ENCODE data around the gene HS6ST3. TPM values are rescaled to one million over a fixed set of nuclear protein-coding genes. Genes with fewer than 3 reads are reported as not detected.

HS6ST3 gene
- total RNA-seq, 1 donor from 2014 or later = 1.3 TPM

GRCh38 chr13:96816261-96816660 lies 726.4 kb downstream of the HS6ST3 start:
- no peak for TF ChIP-seq CTCF (IDR thresholded peaks at IDR 0.05; ENCODE audit: partially characterized antibody, unreplicated experiment)
- Mint-ChIP-seq H3K4me3 (ENCODE audit: unreplicated experiment) (no peak overlapping the region), H3K36me3 (ENCODE audit: unreplicated experiment) (no peaks in the 10 kb centered on the region), H3K27me3 (ENCODE audit: unreplicated experiment) (no peaks in the 10 kb centered on the region), H3K9me3 (ENCODE audit: unreplicated experiment) (peaks cover 1% of the 10 kb centered on the region), H3K4me1 (ENCODE audit: low read depth, unreplicated experiment) (peaks cover 5% of the 10 kb centered on the region), H3K27ac (ENCODE audit: unreplicated experiment) (no peak overlapping the region)
- no peak for DNase-seq

DNA sequence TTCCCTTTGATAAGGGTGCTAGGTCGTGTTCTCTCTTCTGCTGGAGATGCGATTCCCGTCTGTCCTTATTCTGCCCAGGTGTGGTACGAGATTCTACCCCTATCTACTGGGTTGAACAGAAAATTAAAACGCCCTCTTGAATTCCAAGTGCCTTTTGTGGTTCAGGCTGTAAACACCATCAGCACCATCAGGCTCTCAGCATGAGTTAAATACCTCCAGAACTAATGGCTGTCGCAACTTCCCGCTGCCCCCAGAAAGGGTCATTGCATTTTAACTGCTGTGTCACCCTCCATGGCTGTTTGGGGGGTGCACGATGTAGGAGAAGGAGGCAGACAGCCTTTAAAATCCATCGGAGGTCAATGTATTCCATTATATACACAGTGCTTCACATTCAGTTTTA lies 727.0 kb downstream of the HS6ST3 start:
- peaks cover 5% of the 10 kb centered on the region for H3K4me1 Mint-ChIP-seq (ENCODE audit: low read depth, unreplicated experiment)
- no peak for TF ChIP-seq CTCF (IDR thresholded peaks at IDR 0.05; ENCODE audit: partially characterized antibody, unreplicated experiment)
- no peak overlapping the region for H3K27ac Mint-ChIP-seq (ENCODE audit: unreplicated experiment)
- no peaks in the 10 kb centered on the region for H3K27me3 Mint-ChIP-seq (ENCODE audit: unreplicated experiment)
- no peaks in the 10 kb centered on the region for H3K36me3 Mint-ChIP-seq (ENCODE audit: unreplicated experiment)
- peaks cover 1% of the 10 kb centered on the region for H3K9me3 Mint-ChIP-seq (ENCODE audit: unreplicated experiment)
- no peak overlapping the region for H3K4me3 Mint-ChIP-seq (ENCODE audit: unreplicated experiment)
- no peak for DNase-seq

- peaks cover 5% of the 10 kb centered on the region for H3K4me1 Mint-ChIP-seq (ENCODE audit: low read depth, unreplicated experiment)
Observed at GRCh38 chr13:96817336-96817941, 727.5 kb downstream of the HS6ST3 start.

GRCh38 chr13:96819375-96819774 lies 729.5 kb downstream of the HS6ST3 start:
- H3K4me3 Mint-ChIP-seq (ENCODE audit: unreplicated experiment) = no peak overlapping the region
- H3K27ac Mint-ChIP-seq (ENCODE audit: unreplicated experiment) = no peak overlapping the region
- H3K9me3 Mint-ChIP-seq (ENCODE audit: unreplicated experiment) = peaks cover 1% of the 10 kb centered on the region

More at GRCh38 chr13:96817336-96817941, 727.5 kb downstream of the HS6ST3 start:
- Mint-ChIP-seq H3K36me3 (ENCODE audit: unreplicated experiment) (no peaks in the 10 kb centered on the region), H3K27me3 (ENCODE audit: unreplicated experiment) (no peaks in the 10 kb centered on the region), H3K4me3 (ENCODE audit: unreplicated experiment) (no peak overlapping the region), H3K9me3 (ENCODE audit: unreplicated experiment) (peaks cover 1% of the 10 kb centered on the region), H3K27ac (ENCODE audit: unreplicated experiment) (no peak overlapping the region)
- no peak for DNase-seq
- peak; percentile 76 for TF ChIP-seq CTCF (IDR thresholded peaks at IDR 0.05; ENCODE audit: partially characterized antibody, unreplicated experiment)

More at GRCh38 chr13:96819375-96819774, 729.5 kb downstream of the HS6ST3 start:
- no peak for TF ChIP-seq CTCF (IDR thresholded peaks at IDR 0.05; ENCODE audit: partially characterized antibody, unreplicated experiment)
- no peak for DNase-seq
- no peaks in the 10 kb centered on the region for H3K36me3 Mint-ChIP-seq (ENCODE audit: unreplicated experiment)
- no peaks in the 10 kb centered on the region for H3K27me3 Mint-ChIP-seq (ENCODE audit: unreplicated experiment)
- peaks cover 5% of the 10 kb centered on the region for H3K4me1 Mint-ChIP-seq (ENCODE audit: low read depth, unreplicated experiment)
